Coronary artery (tissue), 2 donors: ENCODE data around the gene IQCF6.
"Not testable (repeated sequence)": the region's sequence is repeated elsewhere in the genome, so short reads cannot be mapped to it uniquely, and the experiment has no call there.

Experiments
- DNase-seq: peaks from one replicate; pipeline ENCODE4 v3.0.0-alpha.2; 2017; ENCODE audit warnings: low spot score
- H3K27ac ChIP-seq, 2 donors: fragments of 200-600 bp; sonication (generic); one replicate each; pipeline ENCODE4 v1.5.1; 2016 to 2019
- H3K4me3 ChIP-seq: fragments of 200-600 bp; sonication (generic); 2 replicates; pipeline ENCODE4 v1.5.1; 2016; ENCODE audit warnings: mild to moderate bottlenecking, moderate library complexity
- TF ChIP-seq, protein P1 (sequence below): fragments of 200-600 bp; sonication (generic); IDR thresholded peaks from one replicate; pipeline ENCODE4 v1.5.1; 2019; ENCODE audit warnings: antibody characterized with exemption

Gene IQCF6

GRCh38 chr3:51798411-51798963 lies 19.4 kb upstream of the IQCF6 start:
- H3K4me3 ChIP-seq = no peak overlapping the region
- TF ChIP-seq, protein P1, sequence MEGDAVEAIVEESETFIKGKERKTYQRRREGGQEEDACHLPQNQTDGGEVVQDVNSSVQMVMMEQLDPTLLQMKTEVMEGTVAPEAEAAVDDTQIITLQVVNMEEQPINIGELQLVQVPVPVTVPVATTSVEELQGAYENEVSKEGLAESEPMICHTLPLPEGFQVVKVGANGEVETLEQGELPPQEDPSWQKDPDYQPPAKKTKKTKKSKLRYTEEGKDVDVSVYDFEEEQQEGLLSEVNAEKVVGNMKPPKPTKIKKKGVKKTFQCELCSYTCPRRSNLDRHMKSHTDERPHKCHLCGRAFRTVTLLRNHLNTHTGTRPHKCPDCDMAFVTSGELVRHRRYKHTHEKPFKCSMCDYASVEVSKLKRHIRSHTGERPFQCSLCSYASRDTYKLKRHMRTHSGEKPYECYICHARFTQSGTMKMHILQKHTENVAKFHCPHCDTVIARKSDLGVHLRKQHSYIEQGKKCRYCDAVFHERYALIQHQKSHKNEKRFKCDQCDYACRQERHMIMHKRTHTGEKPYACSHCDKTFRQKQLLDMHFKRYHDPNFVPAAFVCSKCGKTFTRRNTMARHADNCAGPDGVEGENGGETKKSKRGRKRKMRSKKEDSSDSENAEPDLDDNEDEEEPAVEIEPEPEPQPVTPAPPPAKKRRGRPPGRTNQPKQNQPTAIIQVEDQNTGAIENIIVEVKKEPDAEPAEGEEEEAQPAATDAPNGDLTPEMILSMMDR = no peak
- H3K27ac ChIP-seq = no peak overlapping the region
- DNase-seq = no peak

DNA sequence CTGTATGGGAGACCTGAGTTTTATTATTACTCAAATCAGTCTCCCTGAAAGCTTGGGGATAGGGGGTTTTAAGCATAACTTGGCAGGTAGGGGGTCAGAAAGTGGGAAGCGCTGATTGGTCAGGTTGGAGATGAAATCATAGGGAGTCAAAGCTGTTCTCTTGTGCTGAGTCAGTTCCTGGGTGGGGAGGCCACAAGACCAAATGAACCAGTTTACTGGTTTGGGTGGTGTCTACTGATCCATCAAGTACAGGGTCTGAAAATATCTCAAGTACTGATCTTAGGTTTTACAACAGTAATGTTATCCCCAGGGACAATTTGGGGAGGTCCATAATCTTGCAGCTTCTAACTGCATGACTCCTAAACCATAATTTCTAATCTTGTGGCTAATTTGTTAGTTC lies 17.8 kb upstream of the IQCF6 start:
- no peak for DNase-seq
- Histone ChIP-seq H3K4me3 (no peak overlapping the region), H3K27ac (no peak overlapping the region)
- TF ChIP-seq, protein P1 = no peak

DNA sequence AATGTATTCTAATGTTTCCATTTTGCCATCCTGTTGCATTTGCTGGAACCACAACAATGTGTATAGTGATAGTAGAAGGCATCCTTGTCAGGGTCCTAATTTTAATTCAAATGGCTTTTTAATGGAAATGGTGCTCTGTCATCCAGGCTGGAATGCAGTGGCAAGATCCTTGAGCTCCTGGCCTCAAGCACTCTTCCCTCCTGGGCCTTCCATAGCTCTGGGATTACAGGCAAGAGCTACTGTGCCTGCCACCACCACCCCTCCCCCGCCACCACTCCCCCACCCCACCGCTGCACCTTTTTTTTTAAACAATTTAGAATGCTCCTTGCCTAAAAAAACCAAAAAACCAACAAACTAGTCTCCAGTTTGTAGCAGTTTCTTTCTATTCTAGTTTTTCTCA lies 15.2 kb upstream of the IQCF6 start:
- TF ChIP-seq, protein P1 = no peak
- Histone ChIP-seq H3K4me3 (no peak overlapping the region), H3K27ac (no peak overlapping the region)
- DNase-seq = no peak

- TF ChIP-seq, protein P1 = no peak
- H3K27ac ChIP-seq = no peak overlapping the region
- no peak overlapping the region for H3K4me3 ChIP-seq
- no peak for DNase-seq
Measured at GRCh38 chr3:51792206-51792605, 13.2 kb upstream of the IQCF6 start.

DNA sequence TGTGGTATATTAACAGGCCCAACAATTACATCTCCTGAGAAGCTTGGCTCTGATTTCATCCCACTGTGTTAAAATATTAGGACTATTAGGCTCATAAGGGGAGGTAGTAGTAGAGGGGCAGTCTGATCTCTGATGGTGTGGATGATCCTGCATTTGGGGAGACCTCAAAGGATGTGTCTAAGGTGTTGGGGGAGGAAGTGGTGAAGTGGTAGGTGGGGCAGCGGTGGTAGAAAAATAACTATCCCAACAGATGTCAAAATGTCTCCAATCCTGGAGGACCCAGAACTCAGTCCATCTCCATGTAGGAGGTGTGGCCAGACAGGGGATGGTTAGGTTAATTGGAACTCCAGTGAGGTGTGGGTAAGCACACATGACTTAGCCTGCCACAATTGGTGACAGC lies 10.4 kb upstream of the IQCF6 start:
- no peak for DNase-seq
- no peak overlapping the region for H3K27ac ChIP-seq
- TF ChIP-seq, protein P1 = no peak
- no peak overlapping the region for H3K4me3 ChIP-seq

- DNase-seq, H3K4me3 ChIP-seq, H3K27ac ChIP-seq: not testable (repeated sequence)
Measured at GRCh38 chr3:51787576-51787975, 8.5 kb upstream of the IQCF6 start.

DNA sequence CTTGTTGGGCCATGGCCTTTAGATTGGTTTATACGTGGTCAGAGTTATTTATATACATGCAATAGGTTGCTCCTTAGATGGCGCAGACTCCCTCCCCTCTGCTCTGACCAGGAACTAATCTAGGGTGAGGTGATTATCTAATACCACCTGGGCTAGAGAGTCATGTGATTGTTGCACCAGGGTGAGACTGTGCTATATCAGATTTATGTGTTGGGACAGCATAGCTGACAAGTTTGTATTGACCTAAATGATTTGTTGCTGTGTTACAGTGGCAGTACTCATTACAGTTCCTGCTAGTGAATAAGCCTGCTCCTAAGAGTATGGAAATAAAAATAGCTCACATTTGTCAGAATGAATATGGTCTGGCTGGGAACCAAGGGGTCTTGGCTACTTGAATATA lies 7.2 kb upstream of the IQCF6 start:
- Histone ChIP-seq H3K27ac (no peak overlapping the region), H3K4me3 (no peak overlapping the region)
- no peak for DNase-seq
- TF ChIP-seq, protein P1 = no peak

GRCh38 chr3:51778554-51778953 lies 483 bp downstream of the IQCF6 start:
- DNase-seq = no peak
- TF ChIP-seq, protein P1 = no peak
- Histone ChIP-seq H3K4me3 (no peak overlapping the region), H3K27ac (no peak overlapping the region)
